Astrocyte (in vitro differentiated cells and primary cell): Measurements from ENCODE around the gene P4HA2.

ENCODE experiments used
- CTCF ChIP-seq: IDR thresholded peaks from 2 replicates; pipeline ENCODE4 v1.5.1; 2011; ENCODE audit warnings: low read depth, mild to moderate bottlenecking, inconsistent platforms, low read length, moderate library complexity; ENCODE audit not compliant: insufficient read depth
- EZH2 ChIP-seq: IDR thresholded peaks from 2 replicates; pipeline ENCODE4 v1.6.1; 2012; ENCODE audit warnings: mild to moderate bottlenecking, low read length, inconsistent platforms; ENCODE audit not compliant: insufficient read depth

GRCh38 chr5:132270706-132271105, 43.1 kb upstream of the P4HA2 start:
- TF ChIP-seq CTCF (no peak), EZH2 (no peak)
